Bronchial epithelial cell (primary cell): ENCODE results near the gene DCBLD2. TPM values are rescaled to one million over a fixed set of nuclear protein-coding genes. Genes with fewer than 3 reads are reported as not detected.

Source experiments
- DNase-seq: peaks from one replicate; pipeline ENCODE4 v3.0.0-alpha.2; 2010; ENCODE audit warnings: low read depth
- FAIRE-seq: peaks from 2 replicates; lab custom pipeline; 2011; peaks lifted over from hg19 to GRCh38; lab: Jason Lieb, UNC
- H3K27me3 ChIP-seq: 2 replicates; pipeline ENCODE4 v1.5.1; 2011; ENCODE audit warnings: low read length; ENCODE audit not compliant: control insufficient read depth, insufficient read depth
- H3K36me3 ChIP-seq: 2 replicates; pipeline ENCODE4 v1.5.1; 2011; ENCODE audit warnings: low read length; ENCODE audit not compliant: control insufficient read depth, insufficient read depth
- H3K4me3 ChIP-seq: 2 replicates; pipeline ENCODE4 v1.5.1; 2011; ENCODE audit warnings: mild to moderate bottlenecking, low read depth, low read length, control low read depth
- total RNA-seq: library from RNA; depleted of rRNA; stranded (reverse); fragments of >200 nt; gene quantifications from 2 replicates; pipeline ENCODE4 v1.2.1, GENCODE V29; 2014
- TF ChIP-seq, protein P1 (sequence below): IDR thresholded peaks from 2 replicates; pipeline ENCODE4 v1.5.1; 2011; ENCODE audit warnings: mild to moderate bottlenecking, moderate library complexity, low read length, control low read depth, inconsistent platforms; ENCODE audit not compliant: insufficient read depth, severe bottlenecking

Gene DCBLD2
- total RNA-seq, 1 donor from 2014 or later: 96.1 TPM

DNA sequence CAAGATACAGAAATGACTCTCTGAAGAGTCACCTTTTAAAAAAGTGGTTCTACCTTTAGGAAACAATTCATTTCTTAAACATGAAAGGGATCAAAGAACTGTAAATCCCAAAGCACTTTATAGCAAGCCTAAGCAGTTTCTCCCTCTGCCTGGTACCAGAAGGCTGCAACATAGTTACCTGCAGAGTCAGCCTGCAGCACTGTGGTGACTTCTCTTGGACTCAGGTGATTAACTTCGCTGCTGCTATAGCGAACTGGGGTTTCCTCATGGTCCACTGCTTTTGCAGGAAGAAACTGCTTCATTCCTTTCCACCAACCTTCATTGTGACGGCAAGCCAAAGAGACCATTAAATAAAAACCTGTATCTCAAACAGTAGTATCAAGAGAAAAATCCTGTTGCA is 101.1 kb downstream of the DCBLD2 start:
- FAIRE-seq: no peak
- TF ChIP-seq, protein P1, sequence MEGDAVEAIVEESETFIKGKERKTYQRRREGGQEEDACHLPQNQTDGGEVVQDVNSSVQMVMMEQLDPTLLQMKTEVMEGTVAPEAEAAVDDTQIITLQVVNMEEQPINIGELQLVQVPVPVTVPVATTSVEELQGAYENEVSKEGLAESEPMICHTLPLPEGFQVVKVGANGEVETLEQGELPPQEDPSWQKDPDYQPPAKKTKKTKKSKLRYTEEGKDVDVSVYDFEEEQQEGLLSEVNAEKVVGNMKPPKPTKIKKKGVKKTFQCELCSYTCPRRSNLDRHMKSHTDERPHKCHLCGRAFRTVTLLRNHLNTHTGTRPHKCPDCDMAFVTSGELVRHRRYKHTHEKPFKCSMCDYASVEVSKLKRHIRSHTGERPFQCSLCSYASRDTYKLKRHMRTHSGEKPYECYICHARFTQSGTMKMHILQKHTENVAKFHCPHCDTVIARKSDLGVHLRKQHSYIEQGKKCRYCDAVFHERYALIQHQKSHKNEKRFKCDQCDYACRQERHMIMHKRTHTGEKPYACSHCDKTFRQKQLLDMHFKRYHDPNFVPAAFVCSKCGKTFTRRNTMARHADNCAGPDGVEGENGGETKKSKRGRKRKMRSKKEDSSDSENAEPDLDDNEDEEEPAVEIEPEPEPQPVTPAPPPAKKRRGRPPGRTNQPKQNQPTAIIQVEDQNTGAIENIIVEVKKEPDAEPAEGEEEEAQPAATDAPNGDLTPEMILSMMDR: no peak

DNA sequence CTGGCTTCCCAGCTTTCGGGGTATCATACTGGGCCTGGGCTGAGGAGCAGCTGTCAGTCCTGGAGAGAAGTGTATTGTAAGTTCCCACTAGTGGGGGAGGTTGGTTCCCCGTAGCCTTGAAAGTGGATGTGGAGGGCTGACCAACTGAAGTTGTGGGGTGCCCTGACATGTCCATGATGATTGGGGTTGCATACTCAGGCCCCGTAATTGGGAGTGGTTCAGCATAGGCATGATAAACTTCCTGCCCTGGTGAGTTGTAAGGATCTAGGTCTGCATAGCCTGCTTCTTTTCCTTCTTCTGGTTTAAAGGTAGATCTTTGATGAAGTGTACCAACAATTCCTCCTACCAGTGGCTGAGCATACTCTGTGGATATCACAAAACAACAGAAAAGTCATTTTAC is 102.0 kb downstream of the DCBLD2 start:
- FAIRE-seq: no peak
- no peaks in the 10 kb centered on the region for H3K27me3 ChIP-seq
- DNase-seq: peak; percentile 74
- no peak overlapping the region for H3K4me3 ChIP-seq
- TF ChIP-seq, protein P1: no peak
- H3K36me3 ChIP-seq: no peaks in the 10 kb centered on the region

More for the DNA sequence above, 101.1 kb downstream of the DCBLD2 start:
- Histone ChIP-seq H3K4me3 (no peak overlapping the region), H3K27me3 (no peaks in the 10 kb centered on the region), H3K36me3 (peaks cover under 1% of the 10 kb centered on the region)
- peak; percentile 58 for DNase-seq

DNA sequence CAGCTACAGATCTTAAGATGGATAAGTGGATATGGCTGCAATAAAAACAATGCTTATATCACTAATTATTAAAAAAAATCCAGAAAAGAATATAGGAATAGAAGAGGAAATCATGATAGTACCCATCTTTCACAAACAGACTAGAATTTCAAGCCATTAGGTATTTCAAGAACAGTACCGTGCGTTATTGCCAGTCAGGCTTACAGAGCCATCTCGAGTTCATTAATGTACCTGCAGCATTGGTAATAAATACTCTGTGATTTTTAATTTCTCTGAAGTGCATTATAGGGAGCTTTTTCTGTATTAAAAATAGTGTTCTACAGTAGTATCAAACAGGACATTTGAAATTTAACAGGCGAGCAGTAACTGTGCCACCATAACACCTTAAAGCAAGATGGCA is 102.7 kb downstream of the DCBLD2 start:
- no peak for FAIRE-seq
- H3K36me3 ChIP-seq: no peaks in the 10 kb centered on the region
- TF ChIP-seq, protein P1: no peak

DNA sequence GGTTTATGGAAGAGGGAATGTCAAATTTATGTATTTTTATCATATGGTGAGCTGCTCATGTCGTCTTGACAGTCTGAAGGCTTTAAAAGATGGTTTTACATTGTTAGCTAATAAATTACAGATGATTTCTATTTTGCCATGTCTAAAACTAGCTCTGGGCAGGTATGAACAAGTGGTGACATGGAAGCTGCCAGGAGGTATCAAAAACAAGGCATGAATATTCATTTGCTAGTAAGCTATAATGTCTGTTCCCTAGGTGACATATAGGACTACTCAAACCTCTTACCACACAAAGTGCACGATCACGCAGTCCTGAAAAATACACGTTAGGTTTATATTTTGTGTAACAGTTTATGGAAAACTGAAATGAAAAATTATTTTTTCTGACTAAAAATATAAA is 103.6 kb downstream of the DCBLD2 start:
- TF ChIP-seq, protein P1: no peak
- no peak for FAIRE-seq
- Histone ChIP-seq H3K27me3 (no peaks in the 10 kb centered on the region), H3K4me3 (no peak overlapping the region), H3K36me3 (no peaks in the 10 kb centered on the region)
- DNase-seq: peak; percentile 86

More for the DNA sequence above, 102.7 kb downstream of the DCBLD2 start:
- Histone ChIP-seq H3K27me3 (no peaks in the 10 kb centered on the region), H3K4me3 (no peak overlapping the region)
- DNase-seq: no peak

DNA sequence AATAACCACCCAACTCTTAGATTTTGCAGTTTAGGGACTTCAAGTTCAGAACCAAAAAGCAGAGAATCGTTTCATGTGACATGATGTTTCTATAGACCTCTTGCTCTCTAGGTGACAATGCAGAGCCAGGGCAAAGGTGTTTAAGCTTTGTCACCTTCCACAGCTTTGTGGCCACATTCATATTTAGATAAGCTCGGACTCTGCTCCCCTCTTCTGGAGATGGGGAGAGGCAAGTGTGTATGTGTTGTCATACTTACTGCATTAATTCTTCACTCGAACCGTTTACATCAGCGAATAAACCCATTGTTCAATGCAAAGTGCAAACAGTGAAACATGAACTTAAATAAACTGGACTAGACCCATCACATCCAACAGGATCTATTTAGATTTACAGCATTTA is 105.2 kb downstream of the DCBLD2 start:
- Histone ChIP-seq H3K27me3 (no peaks in the 10 kb centered on the region), H3K36me3 (no peaks in the 10 kb centered on the region), H3K4me3 (no peak overlapping the region)
- FAIRE-seq (no peak), DNase-seq (no peak)
- TF ChIP-seq, protein P1: no peak

DNA sequence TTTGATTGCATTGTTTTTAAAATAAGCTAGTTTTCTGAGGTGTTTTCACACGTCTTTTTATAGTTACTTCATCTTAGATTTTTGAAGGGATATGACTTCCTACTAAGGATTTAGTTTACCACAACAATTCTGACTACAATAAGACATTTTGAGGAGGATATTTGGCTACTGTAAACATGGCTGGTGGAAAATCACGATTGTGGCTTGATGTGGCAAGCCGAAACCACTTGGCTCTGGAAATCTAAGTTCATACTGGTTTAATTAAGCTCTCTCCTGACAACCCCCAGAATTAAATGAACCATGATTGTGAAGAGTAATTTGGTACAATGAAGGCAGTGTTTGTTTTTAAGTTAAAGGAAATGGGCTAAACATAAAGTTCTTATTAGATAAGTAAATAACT is 107.5 kb downstream of the DCBLD2 start:
- DNase-seq: no peak
- TF ChIP-seq, protein P1: no peak
- H3K27me3 ChIP-seq: no peaks in the 10 kb centered on the region
- no peaks in the 10 kb centered on the region for H3K36me3 ChIP-seq
- no peak overlapping the region for H3K4me3 ChIP-seq
- FAIRE-seq: no peak
